H1 (cell line): ENCODE results near the gene NAT10. TPM values are rescaled to one million over a fixed set of nuclear protein-coding genes. Genes with fewer than 3 reads are reported as not detected.

Source experiments
- CTCF ChIA-PET: fragments of 300-600 bp; sonication (Branson Sonifier 250); formaldehyde crosslinking; loops from one replicate; lab custom pipeline; 2021; ENCODE audit not compliant: partially characterized antibody; lab: Charles Lee
- POLR2A ChIA-PET: fragments of 300-600 bp; sonication (Branson Sonifier 250); formaldehyde crosslinking; loops from one replicate; lab custom pipeline; 2021; ENCODE audit warnings: inconsistent platforms; ENCODE audit not compliant: partially characterized antibody; lab: Charles Lee
- DNase-seq, 2 experiments: peaks; one replicate each; pipeline versions ENCODE4 v3.0.0 to v3.0.0-alpha.2; 2010 to 2022; ENCODE audit warnings: low spot score in 2 of 2, low read depth in 1 of 2, mixed read lengths in 1 of 2
- FAIRE-seq: peaks from 2 replicates; lab custom pipeline; 2011; peaks lifted over from hg19 to GRCh38; lab: Jason Lieb, UNC
- H2AFZ ChIP-seq: 2 replicates; pipeline ENCODE4 v1.8.1; 2012; ENCODE audit warnings: low read length, inconsistent platforms
- H2AK5ac ChIP-seq: 2 replicates; pipeline ENCODE4 v1.6.1; 2013; ENCODE audit warnings: low read depth, low read length
- H2BK120ac ChIP-seq: replicated peaks from 2 replicates; pipeline ENCODE3; 2013; ENCODE audit warnings: low read depth, low read length, inconsistent platforms
- H2BK12ac ChIP-seq: 2 replicates; pipeline ENCODE4 v1.6.1; 2013; ENCODE audit warnings: low read depth, low read length
- H2BK15ac ChIP-seq: 2 replicates; pipeline ENCODE4 v1.6.1; 2013; ENCODE audit warnings: low read length
- H2BK20ac ChIP-seq: 2 replicates; pipeline ENCODE4 v1.6.1; 2013; ENCODE audit warnings: low read length
- H2BK5ac ChIP-seq: 2 replicates; pipeline ENCODE4 v1.6.1; 2013; ENCODE audit warnings: low read depth, low read length
- H3K14ac ChIP-seq: 2 replicates; pipeline ENCODE4 v1.6.1; 2013; ENCODE audit warnings: inconsistent platforms; ENCODE audit not compliant: insufficient read length
- H3K18ac ChIP-seq: 2 replicates; pipeline ENCODE4 v1.6.1; 2013; ENCODE audit warnings: low read length; ENCODE audit errors: extremely low read depth
- H3K23ac ChIP-seq: 2 replicates; pipeline ENCODE4 v1.6.1; 2013; ENCODE audit warnings: inconsistent platforms; ENCODE audit not compliant: insufficient read length
- H3K23me2 ChIP-seq: 2 replicates; pipeline ENCODE4 v1.6.1; 2013; ENCODE audit warnings: low read depth, low read length
- H3K27ac ChIP-seq: 2 replicates; pipeline ENCODE4 v1.6.1; 2011; ENCODE audit warnings: low read depth, low read length, inconsistent platforms
- H3K27me3 ChIP-seq, 4 experiments: replicated peaks in 1 of 4; 1 replicate in 1 of 4; 2 replicates in 3 of 4; pipeline versions ENCODE4 v1.6.1 to v1.8.1; 2011 to 2013; ENCODE audit warnings: low read length in 3 of 4, mild to moderate bottlenecking in 3 of 4, inconsistent platforms in 2 of 4, mixed read lengths in 2 of 4, moderate library complexity in 1 of 4; ENCODE audit not compliant: control insufficient read depth in 3 of 4, insufficient read depth in 3 of 4; ENCODE audit errors: extremely low read depth in 1 of 4
- H3K36me3 ChIP-seq, 4 experiments: 2 replicates each; pipeline versions ENCODE4 v1.6.1 to v1.8.1; 2011 to 2013; ENCODE audit warnings: mild to moderate bottlenecking in 4 of 4, low read length in 3 of 4, moderate library complexity in 2 of 4, control low read depth in 1 of 4, inconsistent platforms in 1 of 4; ENCODE audit not compliant: insufficient read depth in 4 of 4, control insufficient read depth in 2 of 4
- H3K4ac ChIP-seq: replicated peaks from 2 replicates; pipeline ENCODE3; 2013; ENCODE audit warnings: low read length, low read depth, mixed read lengths, inconsistent platforms; ENCODE audit not compliant: insufficient read length
- H3K4me1 ChIP-seq, 4 experiments: replicated peaks in 1 of 4; 1 replicate in 1 of 4; 2 replicates in 3 of 4; pipeline versions ENCODE4 v1.6.1 to v1.8.1; 2011 to 2013; ENCODE audit warnings: low read length in 3 of 4, inconsistent platforms in 2 of 4, mixed read lengths in 1 of 4; ENCODE audit not compliant: insufficient read depth in 4 of 4, control insufficient read depth in 3 of 4
- H3K4me2 ChIP-seq, 2 experiments: 2 replicates each; pipeline versions ENCODE4 v1.6.1 to v1.8.1; 2011 to 2013; ENCODE audit warnings: low read depth in 2 of 2, low read length in 2 of 2, control low read depth in 1 of 2, inconsistent platforms in 1 of 2, mild to moderate bottlenecking in 1 of 2; ENCODE audit not compliant: insufficient read depth in 1 of 2
- H3K4me3 ChIP-seq, 4 experiments: fragments of 200-600, 300-600 bp in 1 of 4; sonication (generic), shearing (Covaris generic), sonication (Bioruptor Twin) in 1 of 4; 2 replicates each; pipeline versions ENCODE4 v1.5.1 to v1.8.1; 2011 to 2016; ENCODE audit warnings: low read length in 4 of 4, low read depth in 3 of 4, control low read depth in 2 of 4, inconsistent platforms in 2 of 4, mild to moderate bottlenecking in 2 of 4, mixed read lengths in 1 of 4, moderate library complexity in 1 of 4; ENCODE audit not compliant: insufficient read depth in 2 of 4; ENCODE audit errors: extremely low read depth in 1 of 4
- H3K56ac ChIP-seq: replicated peaks from 2 replicates; pipeline ENCODE3; 2013; ENCODE audit warnings: low read depth, mild to moderate bottlenecking, mixed read lengths, low read length, inconsistent platforms; ENCODE audit not compliant: insufficient read length
- H3K79me1 ChIP-seq: 2 replicates; pipeline ENCODE4 v1.6.1; 2013; ENCODE audit warnings: low read depth, low read length, control low read depth
- H3K79me2 ChIP-seq, 2 experiments: 2 replicates each; pipeline versions ENCODE4 v1.6.1 to v1.8.1; 2012 to 2013; ENCODE audit warnings: low read length in 2 of 2, mild to moderate bottlenecking in 2 of 2, inconsistent platforms in 1 of 2; ENCODE audit not compliant: insufficient read depth in 2 of 2, control insufficient read depth in 1 of 2
- H3K9ac ChIP-seq, 4 experiments: replicated peaks in 1 of 4; 1 replicate in 1 of 4; 2 replicates in 3 of 4; pipeline versions ENCODE4 v1.6.1 to v1.8.1; 2011 to 2013; ENCODE audit warnings: low read depth in 3 of 4, low read length in 3 of 4, control low read depth in 2 of 4, mild to moderate bottlenecking in 2 of 4, moderate library complexity in 2 of 4, inconsistent platforms in 1 of 4; ENCODE audit errors: extremely low read depth in 1 of 4
- H3K9me3 ChIP-seq, 2 experiments: 2 replicates each; pipeline versions ENCODE4 v1.6.1 to v1.8.1; 2012 to 2013; ENCODE audit warnings: mild to moderate bottlenecking in 2 of 2, moderate library complexity in 2 of 2, control low read depth in 1 of 2, inconsistent platforms in 1 of 2, low read depth in 1 of 2, low read length in 1 of 2, mixed read lengths in 1 of 2; ENCODE audit not compliant: insufficient read depth in 2 of 2
- H4K20me1 ChIP-seq, 2 experiments: replicated peaks in 1 of 2; 2 replicates each; pipeline versions ENCODE3 to v1.8.1; 2011 to 2013; ENCODE audit warnings: inconsistent platforms in 2 of 2, low read length in 2 of 2, mild to moderate bottlenecking in 1 of 2; ENCODE audit not compliant: insufficient read depth in 2 of 2, control insufficient read depth in 1 of 2
- H4K5ac ChIP-seq: 2 replicates; pipeline ENCODE4 v1.6.1; 2013; ENCODE audit warnings: low read length, low read depth, mixed read lengths, inconsistent platforms; ENCODE audit not compliant: insufficient read length
- H4K8ac ChIP-seq: 2 replicates; pipeline ENCODE4 v1.8.0; 2013; ENCODE audit warnings: mild to moderate bottlenecking, moderate library complexity, low read length, inconsistent platforms; ENCODE audit not compliant: insufficient read depth; ENCODE audit errors: extremely low read depth
- H4K91ac ChIP-seq: replicated peaks from 2 replicates; pipeline ENCODE3; 2013; ENCODE audit warnings: low read length, mixed read lengths, inconsistent platforms; ENCODE audit not compliant: insufficient read length
- CHD1 ChIP-seq: IDR thresholded peaks from 2 replicates; pipeline ENCODE4 v1.6.1; 2012; ENCODE audit warnings: low read depth, low read length, improper control_type of control experiment
- CREB1 ChIP-seq: IDR thresholded peaks from 2 replicates; pipeline ENCODE4 v1.6.1; 2012; ENCODE audit warnings: inconsistent platforms
- EP300 ChIP-seq, 2 experiments: IDR thresholded peaks; 1 replicate in 1 of 2; 2 replicates in 1 of 2; pipeline ENCODE4 v1.6.1; 2011 to 2012; ENCODE audit warnings: low read depth in 2 of 2, low read length in 2 of 2, mild to moderate bottlenecking in 2 of 2, borderline replicate concordance in 1 of 2, inconsistent platforms in 1 of 2, moderate library complexity in 1 of 2
- JUN ChIP-seq: IDR thresholded peaks from 2 replicates; pipeline ENCODE4 v1.6.1; 2011; ENCODE audit warnings: low read depth, mild to moderate bottlenecking, improper control_type of control experiment, low read length
- KDM1A ChIP-seq: fragments of 200-600, 300-600 bp; sonication (generic); IDR thresholded peaks from 2 replicates; pipeline ENCODE4 v1.7.1; 2016; ENCODE audit warnings: mild to moderate bottlenecking, low read length, borderline replicate concordance
- MAFK ChIP-seq: IDR thresholded peaks from 2 replicates; pipeline ENCODE4 v1.6.1; 2012; ENCODE audit warnings: low read depth, mild to moderate bottlenecking, improper control_type of control experiment, low read length
- RAD21 ChIP-seq, 2 experiments: IDR thresholded peaks in 1 of 2; conservative IDR thresholded peaks in 1 of 2; 2 replicates each; pipeline ENCODE4 v1.6.1; 2011; ENCODE audit warnings: low read depth in 2 of 2, low read length in 2 of 2, improper control_type of control experiment in 1 of 2, inconsistent platforms in 1 of 2, mild to moderate bottlenecking in 1 of 2, moderate library complexity in 1 of 2
- RXRA ChIP-seq: IDR thresholded peaks from 2 replicates; pipeline ENCODE4 v1.6.1; 2011; ENCODE audit warnings: low read depth, mild to moderate bottlenecking, low read length, moderate library complexity; ENCODE audit not compliant: insufficient read depth
- SIX5 ChIP-seq: IDR thresholded peaks from 2 replicates; pipeline ENCODE4 v1.6.1; 2011; ENCODE audit warnings: mild to moderate bottlenecking, low read depth, low read length
- SP1 ChIP-seq: IDR thresholded peaks from 2 replicates; pipeline ENCODE4 v1.6.1; 2011; ENCODE audit warnings: low read depth, low read length
- SRF ChIP-seq: IDR thresholded peaks from 2 replicates; pipeline ENCODE4 v1.6.1; 2011; ENCODE audit warnings: mild to moderate bottlenecking, low read depth, low read length, moderate library complexity
- YY1 ChIP-seq: IDR thresholded peaks from 2 replicates; pipeline ENCODE4 v1.6.1; 2011; ENCODE audit warnings: low read depth, mild to moderate bottlenecking, low read length
- WGBS, 2 experiments: shearing (Covaris generic) in 1 of 2; methylation state at CpG; one replicate each; pipeline versions ENCODE4 v1.1.6 to v1.1.7; 2013 to 2015; ENCODE audit warnings: low lambda C conversion rate in 2 of 2, mixed read lengths in 2 of 2, inconsistent platforms in 1 of 2, low coverage in 1 of 2, missing lambda C conversion rate in 1 of 2; ENCODE audit not compliant: insufficient replicate concordance in 2 of 2, insufficient coverage in 1 of 2, insufficient read length in 1 of 2; ENCODE audit errors: extremely low coverage in 1 of 2, missing lambda C conversion rate in 1 of 2; 5-methylcytosine and 5-hydroxymethylcytosine counted together
- polyA plus RNA-seq, 7 experiments: library from polyadenylated mRNA; depleted of rRNA in 3 of 7; stranded (reverse) in 5 of 7; unstranded in 2 of 7; fragments of >200 nt in 5 of 7; fragments of 200-250 nt in 2 of 7; gene quantifications; 1 replicate in 5 of 7; 2 replicates in 1 of 7; 4 replicates in 1 of 7; pipeline versions ENCODE4 v1.2.1 to v1.2.3, GENCODE V29; 2011 to 2013; ENCODE audit warnings: missing spikeins in 2 of 7, mixed read lengths in 2 of 7
- total RNA-seq: library from RNA; stranded (reverse); fragmentation: NEBNext Ultra II Directional; extraction: Animal tissue kit (Norgen Biotek cat#: 25700); gene quantifications from 2 replicates; pipeline ENCODE4 v1.2.1, GENCODE V29; 2021

The NAT10 gene
- total and polyA plus RNA-seq, 2 of the 8 experiments (the other 6 are each of a cell fraction or from before 2014, with no cell fraction given): 66.3 to 89.6 TPM

GRCh38 chr11:34191578-34191977 lies 86.1 kb downstream of the NAT10 start:
- DNase-seq (no peak), FAIRE-seq (no peak)
- Histone ChIP-seq H4K91ac (no peak overlapping the region), H2BK5ac (no peak overlapping the region), H3K23ac (no peak overlapping the region), H4K5ac (no peak overlapping the region), H3K4ac (no peak overlapping the region), H4K20me1 (no peaks in the 10 kb centered on the region), H3K9me3 (no peaks in the 10 kb centered on the region), H2BK120ac (no peak overlapping the region), H3K14ac (no peak overlapping the region), H3K79me1 (no peaks in the 10 kb centered on the region), H2BK12ac (no peak overlapping the region), H3K27me3 (no peaks in the 10 kb centered on the region), H3K18ac (no peak overlapping the region), H3K79me2 (no peaks in the 10 kb centered on the region), H3K9ac (no peak overlapping the region), H3K23me2 (no peaks in the 10 kb centered on the region), H2AFZ (no peak overlapping the region), H3K36me3 (no peaks in the 10 kb centered on the region), H2BK20ac (no peak overlapping the region), H3K4me2 (no peak overlapping the region), H3K56ac (no peak overlapping the region), H3K27ac (no peak overlapping the region), H2AK5ac (no peak overlapping the region), H2BK15ac (no peak overlapping the region), H3K4me1 (peaks cover 13 to 33% (median 16%) of the 10 kb centered on the region in 4 experiments), H3K4me3 (no peak overlapping the region), H4K8ac (no peak overlapping the region)
- TF ChIP-seq SP1 (no peak), SIX5 (no peak), CHD1 (no peak), RAD21 (IDR thresholded peaks at IDR 0.05 in 1 of 2, conservative IDR thresholded peaks at IDR 0.05 in 1 of 2; ENCODE audit: low read depth in 2 of 2, low read length in 2 of 2) (no peak), MAFK (no peak), JUN (no peak), RXRA (no peak), KDM1A (no peak), SRF (no peak), EP300 (IDR thresholded peaks at IDR 0.05; ENCODE audit: borderline replicate concordance in 1 of 2, low read depth in 2 of 2, low read length in 2 of 2) (no peak), CREB1 (no peak), YY1 (no peak)
- ChIA-PET CTCF (interaction anchor here (0.9 to 1.4 kb wide), 3 partner anchors 11 to 162 kb away, joined by 3 to 9 read pairs (median 3); no protein-coding TSS in a partner anchor), POLR2A (no interaction called here)
- WGBS, 2 experiments: 89% methylated on average over 5 of the region's 5 CpGs; no CpG with 5 or more reads in 1 of the 2 experiments
